ENCODE measurements around the gene BCLAF3.

- TF ChIP-seq POLR2AphosphoS5 (IDR thresholded peaks at IDR 0.05; ENCODE audit: low read depth, low read length): no peak
- no peak for TF ChIP-seq SIN3A (IDR thresholded peaks at IDR 0.05; ENCODE audit: borderline replicate concordance, insufficient read depth, low read depth, low read length)
- TF ChIP-seq CTCF (IDR thresholded peaks at IDR 0.05): no peak
Measured at GRCh38 chrX:20001588-20001987, 10.7 kb upstream of the BCLAF3 start.
